ENCODE data around the gene XRN2. TPM values are rescaled to one million over a fixed set of nuclear protein-coding genes. Genes with fewer than 3 reads are reported as not detected.

Gene XRN2
- total RNA-seq, 4 donors from 2014 or later = 31.9 to 50.9 (median 37.3) TPM

DNA sequence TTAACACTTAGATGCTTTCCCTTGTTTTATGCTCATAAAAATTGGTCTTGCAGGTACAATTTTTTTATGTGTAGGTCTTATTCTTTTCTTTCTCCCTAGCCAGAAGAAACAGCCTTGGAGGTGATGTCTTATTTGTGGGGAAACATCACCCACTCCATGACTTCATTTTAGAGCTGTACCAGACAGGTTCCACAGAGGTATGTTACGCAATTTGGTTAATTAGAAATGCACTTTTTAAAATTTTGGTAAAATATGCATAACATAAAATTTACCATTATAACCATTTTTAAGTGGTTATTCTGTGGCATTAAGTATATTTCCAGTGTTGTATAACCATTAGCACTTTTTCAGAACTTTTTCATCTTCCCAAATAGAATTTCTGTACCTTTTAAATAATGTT lies 52.9 kb downstream of the XRN2 start:
- intact Hi-C loops (cut with DNase I; ENCODE audit: low total_unique reads) = no loop called here
- H3K4me3 ChIP-seq (ENCODE audit: low read depth, poor library complexity, severe bottlenecking) = no peak overlapping the region
- 48 to 100% methylated on average over 1 of the region's 1 CpG for WGBS, 2 donors
- no peak for TF ChIP-seq POLR2A (IDR thresholded peaks at IDR 0.05)
- TF ChIP-seq CTCF (IDR thresholded peaks at IDR 0.05) = no peak
- no peak for DNase-seq (ENCODE audit: low spot score in 2 of 2)

- intact Hi-C loops (cut with DNase I; ENCODE audit: low total_unique reads) = no loop called here
- TF ChIP-seq POLR2A (IDR thresholded peaks at IDR 0.05) (no peak), CTCF (IDR thresholded peaks at IDR 0.05) (no peak)
- no peak for DNase-seq (ENCODE audit: low spot score in 2 of 2)
- H3K4me3 ChIP-seq (ENCODE audit: low read depth, poor library complexity, severe bottlenecking) = no peak overlapping the region
Observed at GRCh38 chr20:21356386-21356785, 53.3 kb downstream of the XRN2 start.

DNA sequence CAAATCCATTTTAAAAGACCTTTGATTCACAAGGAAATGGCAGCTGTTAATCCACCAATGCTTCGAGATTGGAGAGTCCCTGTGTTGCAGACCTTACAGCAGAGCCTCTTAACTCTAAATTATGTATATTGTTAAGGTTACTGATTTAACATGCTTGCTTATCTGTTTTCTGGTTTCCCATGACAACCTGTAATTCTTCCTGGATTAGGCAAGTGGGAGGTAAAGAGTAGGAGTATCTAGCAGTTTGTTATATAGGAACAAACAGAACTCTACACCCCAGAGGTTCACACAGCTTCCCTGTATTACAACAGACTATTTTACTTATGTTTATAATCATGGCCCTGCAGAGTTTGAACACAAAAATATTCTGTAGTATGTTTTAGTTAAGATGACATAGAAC lies 54.7 kb downstream of the XRN2 start:
- intact Hi-C loops (cut with DNase I; ENCODE audit: low total_unique reads) = no loop called here
- no peak for DNase-seq (ENCODE audit: low spot score in 2 of 2)
- TF ChIP-seq CTCF (IDR thresholded peaks at IDR 0.05) = no peak
- TF ChIP-seq POLR2A (IDR thresholded peaks at IDR 0.05) = no peak
- H3K4me3 ChIP-seq (ENCODE audit: low read depth, poor library complexity, severe bottlenecking) = no peak overlapping the region
- 52 to 65% methylated on average over 1 of the region's 1 CpG for WGBS, 2 donors

- 90 to 95% methylated on average over 5 of the region's 5 CpGs for WGBS, 2 donors
- TF ChIP-seq CTCF (IDR thresholded peaks at IDR 0.05) (no peak), POLR2A (IDR thresholded peaks at IDR 0.05) (no peak)
- DNase-seq (ENCODE audit: low spot score in 2 of 2) = no peak
- H3K4me3 ChIP-seq (ENCODE audit: low read depth, poor library complexity, severe bottlenecking) = no peak overlapping the region
- intact Hi-C loops (cut with DNase I; ENCODE audit: low total_unique reads) = no loop called here
Observed at GRCh38 chr20:21358737-21359136, 55.6 kb downstream of the XRN2 start.

GRCh38 chr20:21360705-21361104 lies 57.6 kb downstream of the XRN2 start:
- WGBS, 2 donors = 83 to 97% methylated on average over 1 of the region's 1 CpG
- no peak for DNase-seq (ENCODE audit: low spot score in 2 of 2)
- H3K4me3 ChIP-seq (ENCODE audit: low read depth, poor library complexity, severe bottlenecking) = no peak overlapping the region
- intact Hi-C loops (cut with DNase I; ENCODE audit: low total_unique reads) = no loop called here
- TF ChIP-seq POLR2A (IDR thresholded peaks at IDR 0.05) = no peak
- no peak for TF ChIP-seq CTCF (IDR thresholded peaks at IDR 0.05)

GRCh38 chr20:21361266-21361665 lies 58.1 kb downstream of the XRN2 start:
- intact Hi-C loops (cut with DNase I; ENCODE audit: low total_unique reads) = no loop called here
- 67 to 80% methylated on average over 2 of the region's 2 CpGs for WGBS, 2 donors
- no peak for DNase-seq (ENCODE audit: low spot score in 2 of 2)
- TF ChIP-seq CTCF (IDR thresholded peaks at IDR 0.05) (no peak), POLR2A (IDR thresholded peaks at IDR 0.05) (no peak)
- H3K4me3 ChIP-seq (ENCODE audit: low read depth, poor library complexity, severe bottlenecking) = no peak overlapping the region

All from lower leg skin (tissue), 4 donors.